ENCODE data around the gene RANBP6. TPM values are rescaled to one million over a fixed set of nuclear protein-coding genes. Genes with fewer than 3 reads are reported as not detected.

Gene RANBP6
- total RNA-seq, 3 donors from 2014 or later (not counting 1 experiment from before 2014, with no cell fraction given): 27.5 to 31.3 (median 29.6) TPM

GRCh38 chr9:6007770-6008168 is 7.7 kb downstream of the RANBP6 start:
- ATAC-seq: peak; percentile 66 to 79 (median 66)
- peak overlapping the region; percentile 95 for H3K4me3 Mint-ChIP-seq
- WGBS (ENCODE audit: insufficient coverage): 0% methylated on average over 47 of the region's 54 CpGs
- TF ChIP-seq CTCF (IDR thresholded peaks at IDR 0.05): no peak
- intact Hi-C loops (cut with micrococcal nuclease): loop anchor here (2.0 to 5.0 kb wide), 2 partner anchors 165 to 407 kb away; no protein-coding TSS in a partner anchor
- peak overlapping the region; percentile 92 to 93 for H3K27ac Mint-ChIP-seq
- H3K9me3 ChIP-seq (ENCODE audit: control insufficient read depth, insufficient read depth, low read length): no peaks in the 10 kb centered on the region
- no peaks in the 10 kb centered on the region for H3K27me3 Mint-ChIP-seq (ENCODE audit: low read depth in 2 of 2)
- peaks cover 20% of the 10 kb centered on the region for H3K36me3 ChIP-seq (ENCODE audit: control insufficient read depth, insufficient read depth, low read length)
- H3K36me3 Mint-ChIP-seq: peaks cover 4% of the 10 kb centered on the region
- peak overlapping the region; percentile 92 for H3K27ac ChIP-seq (ENCODE audit: low read length)
- H3K4me1 ChIP-seq (ENCODE audit: control insufficient read depth, insufficient read depth, low read length): peaks cover 7% of the 10 kb centered on the region
- H3K4me3 ChIP-seq (ENCODE audit: low read length): peak overlapping the region; percentile 84
- no peaks in the 10 kb centered on the region for H3K27me3 ChIP-seq (ENCODE audit: control insufficient read depth, insufficient read depth, low read length)
- peak in 1 of 2 donors; percentile 85 for DNase-seq
- peaks cover 39 to 52% of the 10 kb centered on the region in 2 donors for H3K4me1 Mint-ChIP-seq
- no peaks in the 10 kb centered on the region for H3K9me3 Mint-ChIP-seq

DNA sequence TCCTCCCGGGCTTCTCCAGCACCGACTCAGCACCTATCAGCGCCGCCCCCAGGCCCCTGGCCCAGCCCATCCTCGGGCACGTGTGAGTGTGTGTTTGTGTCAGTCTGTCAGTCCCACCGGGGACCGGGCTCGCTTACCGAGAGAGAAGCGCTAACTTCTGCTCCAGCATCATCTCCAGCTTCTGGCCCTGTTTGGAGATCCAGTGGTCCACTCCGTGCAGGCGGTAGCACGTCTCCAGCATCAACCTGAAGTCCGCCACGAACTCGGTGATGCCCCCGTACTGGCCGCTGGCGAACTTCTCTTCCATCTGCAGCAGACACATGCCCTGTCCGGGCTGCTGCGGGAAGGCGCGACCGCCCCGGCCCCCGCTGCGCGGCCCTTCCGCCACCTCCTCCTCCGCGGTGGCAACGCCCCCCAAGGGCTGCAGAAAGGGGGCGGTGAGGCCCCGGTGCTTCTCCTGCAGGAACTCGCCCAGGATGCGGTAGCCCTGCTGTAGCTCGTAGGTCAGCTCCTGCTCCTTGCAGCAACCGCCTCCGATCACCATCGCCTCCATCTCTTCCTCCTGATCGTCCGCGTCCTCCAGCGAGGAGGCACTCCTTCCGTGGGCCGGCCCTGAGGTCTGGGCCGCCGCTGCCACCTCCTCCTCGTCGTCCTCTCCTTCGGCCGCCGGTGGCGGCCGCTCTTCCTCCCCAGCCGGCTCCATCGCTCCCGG is 8.2 kb downstream of the RANBP6 start:
- Mint-ChIP-seq H3K9me3 (no peaks in the 10 kb centered on the region), H3K36me3 (no peaks in the 10 kb centered on the region), H3K4me1 (peaks cover 39 to 52% of the 10 kb centered on the region in 2 donors), H3K27ac (peak overlapping the region; percentile 92 to 93), H3K4me3 (peak overlapping the region; percentile 95), H3K27me3 (ENCODE audit: low read depth in 2 of 2) (no peaks in the 10 kb centered on the region)
- peak overlapping the region; percentile 92 for H3K27ac ChIP-seq (ENCODE audit: low read length)
- peaks cover 16% of the 10 kb centered on the region for H3K36me3 ChIP-seq (ENCODE audit: control insufficient read depth, insufficient read depth, low read length)
- peak; percentile 78 to 94 for DNase-seq
- peak overlapping the region; percentile 84 for H3K4me3 ChIP-seq (ENCODE audit: low read length)
- WGBS (ENCODE audit: insufficient coverage): under 1% methylated on average over 59 of the region's 59 CpGs
- peaks cover 7% of the 10 kb centered on the region for H3K4me1 ChIP-seq (ENCODE audit: control insufficient read depth, insufficient read depth, low read length)
- no peaks in the 10 kb centered on the region for H3K9me3 ChIP-seq (ENCODE audit: control insufficient read depth, insufficient read depth, low read length)
- peak; percentile 55 to 83 (median 64) for ATAC-seq
- no peak for TF ChIP-seq CTCF (IDR thresholded peaks at IDR 0.05)
- intact Hi-C loops (cut with micrococcal nuclease): loop anchor here (5.0 kb wide), 1 partner anchor 165 kb away; no protein-coding TSS in a partner anchor
- H3K27me3 ChIP-seq (ENCODE audit: control insufficient read depth, insufficient read depth, low read length): no peaks in the 10 kb centered on the region

- Histone ChIP-seq H3K27me3 (ENCODE audit: control insufficient read depth, insufficient read depth, low read length) (no peaks in the 10 kb centered on the region), H3K4me3 (ENCODE audit: low read length) (peak overlapping the region; percentile 84), H3K27ac (ENCODE audit: low read length) (peak overlapping the region; percentile 92), H3K9me3 (ENCODE audit: control insufficient read depth, insufficient read depth, low read length) (no peaks in the 10 kb centered on the region), H3K4me1 (ENCODE audit: control insufficient read depth, insufficient read depth, low read length) (peaks cover 7% of the 10 kb centered on the region), H3K36me3 (ENCODE audit: control insufficient read depth, insufficient read depth, low read length) (peaks cover 16% of the 10 kb centered on the region)
- Mint-ChIP-seq H3K4me1 (peaks cover 36 to 54% of the 10 kb centered on the region in 2 donors), H3K27me3 (ENCODE audit: low read depth in 2 of 2) (no peaks in the 10 kb centered on the region), H3K4me3 (peak overlapping the region; percentile 95), H3K9me3 (no peaks in the 10 kb centered on the region), H3K27ac (peak overlapping the region; percentile 92 to 93), H3K36me3 (no peaks in the 10 kb centered on the region)
- 0% methylated on average over 13 of the region's 13 CpGs for WGBS (ENCODE audit: insufficient coverage)
- ATAC-seq (no peak), DNase-seq (no peak)
- intact Hi-C loops (cut with micrococcal nuclease): loop anchor here (5.0 kb wide), 1 partner anchor 164 kb away; no protein-coding TSS in a partner anchor
- TF ChIP-seq CTCF (IDR thresholded peaks at IDR 0.05): no peak
Observed at GRCh38 chr9:6006749-6007057, 8.7 kb downstream of the RANBP6 start.
